Naive thymus-derived CD8-positive, alpha-beta T cell (primary cell): ENCODE data around the gene SEC22C. TPM values are rescaled to one million over a fixed set of nuclear protein-coding genes. Genes with fewer than 3 reads are reported as not detected.

Experiments used
- ATAC-seq, 2 donors: fragments of 150-1000 bp; cut with Tn5 transposase in 1 of 2; sonication (Bioruptor Pico), chemical (Tn5 transposase) in 1 of 2; 1 replicate in 1 of 2; 2 replicates in 1 of 2; pipeline ENCODE4 v1.10.0; 2021; ENCODE audit warnings: mild to moderate bottlenecking in 2 of 2, moderate library complexity in 2 of 2
- POLR2A ChIA-PET: fragments of 350-600 bp; sonication (Branson Sonifier 250); formaldehyde crosslinking; loops from one replicate; lab custom pipeline; 2021; ENCODE audit warnings: antibody characterized with exemption; lab: Charles Lee
- DNase-seq, 10 donors: peaks; one replicate each; pipeline versions ENCODE4 v3.0.0 to v3.0.0-alpha.2; 2020 to 2022
- H3K27ac Mint-ChIP-seq, 10 donors: one replicate each; pipeline ENCODE4 v1.8.0; 2020 to 2022; ENCODE audit warnings: mild to moderate bottlenecking in 10 of 10, mixed read lengths in 10 of 10, moderate library complexity in 4 of 10, inconsistent platforms in 1 of 10
- H3K27me3 Mint-ChIP-seq, 5 donors: one replicate each; pipeline ENCODE4 v1.8.0; 2021 to 2022; ENCODE audit warnings: mixed read lengths in 5 of 5
- H3K36me3 Mint-ChIP-seq, 3 donors: one replicate each; pipeline ENCODE4 v1.8.0; 2020 to 2022; ENCODE audit warnings: mixed read lengths in 3 of 3, mild to moderate bottlenecking in 2 of 3, inconsistent platforms in 1 of 3
- H3K4me1 Mint-ChIP-seq, 4 donors: one replicate each; pipeline ENCODE4 v1.8.0; 2021 to 2022; ENCODE audit warnings: mixed read lengths in 4 of 4
- H3K4me3 Mint-ChIP-seq, 10 donors: one replicate each; pipeline ENCODE4 v1.8.0; 2020 to 2022; ENCODE audit warnings: mild to moderate bottlenecking in 10 of 10, mixed read lengths in 10 of 10, moderate library complexity in 6 of 10, inconsistent platforms in 1 of 10
- H3K9me3 Mint-ChIP-seq, 9 donors: one replicate each; pipeline ENCODE4 v1.8.0; 2020 to 2022; ENCODE audit warnings: mixed read lengths in 9 of 9, mild to moderate bottlenecking in 3 of 9, inconsistent platforms in 1 of 9, moderate library complexity in 1 of 9
- polyA plus RNA-seq, 3 donors: library from polyadenylated mRNA; unstranded; fragments of 300-500 nt; fragmentation: Illumina TruSeq; gene quantifications; one replicate each; pipeline ENCODE4 v1.2.3, GENCODE V29; 2021
- total RNA-seq, 8 experiments: library from RNA in 2 of 8; stranded (reverse) in 2 of 8; gene quantifications; one replicate each; pipeline ENCODE4 v1.2.3 and lab custom pipeline; 2021 to 2026

The SEC22C gene
- total and polyA plus RNA-seq, 5 experiments from 2014 or later: 33.9 to 47.6 (median 39.3) TPM

GRCh38 chr3:42532229-42532628, 49.5 kb downstream of the SEC22C start:
- Mint-ChIP-seq H3K4me3 (peak overlapping the region in 8 of 10 donors; percentile 24 to 71 (median 56)), H3K9me3 (no peaks in the 10 kb centered on the region), H3K4me1 (peaks cover 43 to 88% (median 84%) of the 10 kb centered on the region in 4 donors), H3K27ac (peak overlapping the region; percentile 13 to 97 (median 86)), H3K27me3 (no peaks in the 10 kb centered on the region), H3K36me3 (peaks cover 0 to 40% (median 25%) of the 10 kb centered on the region in 3 donors)
- no peak for DNase-seq
- POLR2A ChIA-PET: interaction anchor here (0.6 to 9.5 kb wide), 2 partner anchors 29 to 70 kb away, joined by 3 to 89 read pairs; partner anchors contain the start of gene VIPR1
- no peak for ATAC-seq

DNA sequence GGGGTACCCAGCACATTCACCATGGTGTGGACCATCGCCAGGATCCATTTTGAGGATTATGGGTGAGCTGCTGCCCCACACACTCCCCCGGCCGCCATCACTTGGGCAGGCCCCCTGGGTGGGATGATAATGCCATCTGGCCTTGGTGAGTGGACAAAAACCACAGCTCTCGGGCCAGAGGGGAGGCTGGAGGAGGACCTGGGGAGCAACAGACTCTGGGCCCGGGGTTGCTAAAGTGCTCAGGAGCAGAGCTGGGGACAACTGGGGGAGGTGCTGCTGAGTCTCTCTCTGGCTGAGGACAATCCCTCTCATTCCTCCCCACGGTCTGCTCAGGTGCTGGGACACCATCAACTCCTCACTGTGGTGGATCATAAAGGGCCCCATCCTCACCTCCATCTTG, 50.3 kb downstream of the SEC22C start:
- H3K27me3 Mint-ChIP-seq: no peaks in the 10 kb centered on the region
- H3K27ac Mint-ChIP-seq: peak overlapping the region; percentile 11 to 97 (median 78)
- H3K36me3 Mint-ChIP-seq: peaks cover 0 to 40% (median 25%) of the 10 kb centered on the region in 3 donors
- no peaks in the 10 kb centered on the region for H3K9me3 Mint-ChIP-seq
- peaks cover 50 to 89% (median 85%) of the 10 kb centered on the region in 4 donors for H3K4me1 Mint-ChIP-seq
- POLR2A ChIA-PET: interaction anchor here (9.5 kb wide), 1 partner anchor 28 kb away, joined by 89 read pairs; the partner anchor contains the start of gene VIPR1
- peak in 1 of 10 donors; percentile 8 for DNase-seq
- ATAC-seq: no peak
- peak overlapping the region in 6 of 10 donors; percentile 26 to 79 (median 54) for H3K4me3 Mint-ChIP-seq

- POLR2A ChIA-PET: interaction anchor here (0.5 to 9.5 kb wide), 3 partner anchors 27 to 370 kb away, joined by 3 to 89 read pairs (median 4); partner anchors contain the start of gene VIPR1
- H3K9me3 Mint-ChIP-seq: no peaks in the 10 kb centered on the region
- DNase-seq: no peak
- no peaks in the 10 kb centered on the region for H3K27me3 Mint-ChIP-seq
- H3K4me1 Mint-ChIP-seq: peaks cover 51 to 100% (median 90%) of the 10 kb centered on the region in 4 donors
- no peak for ATAC-seq
- peaks cover 0 to 40% (median 25%) of the 10 kb centered on the region in 3 donors for H3K36me3 Mint-ChIP-seq
- H3K27ac Mint-ChIP-seq: peak overlapping the region; percentile 79 to 97 (median 90)
- H3K4me3 Mint-ChIP-seq: peak overlapping the region; percentile 41 to 82 (median 63)
These were observed 51.7 kb downstream of the SEC22C start for GRCh38 chr3:42530073-42530472.

DNA sequence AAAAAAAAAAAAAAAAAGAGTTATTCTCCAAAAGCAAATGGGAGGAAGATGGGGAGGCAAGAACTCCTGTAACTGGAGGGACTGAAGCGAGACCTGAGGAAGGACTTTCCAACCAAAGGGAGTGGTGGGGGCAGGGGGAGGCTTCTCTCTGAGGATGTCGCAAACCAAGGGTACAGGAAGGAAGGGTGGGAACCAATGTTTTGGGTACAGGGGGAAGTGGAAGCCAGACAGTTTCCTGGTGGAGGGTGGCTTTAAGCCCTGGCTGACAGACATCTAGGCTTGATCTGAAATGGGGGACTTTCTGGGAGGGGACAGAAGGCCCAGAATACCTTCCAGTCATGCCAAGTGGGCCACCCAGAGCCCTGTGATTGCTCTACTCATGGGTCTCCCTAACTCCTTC, 52.3 kb downstream of the SEC22C start:
- H3K36me3 Mint-ChIP-seq: peaks cover 0 to 37% (median 25%) of the 10 kb centered on the region in 3 donors
- ATAC-seq: peak; percentile 41 to 61

GRCh38 chr3:42527368-42527917, 54.3 kb downstream of the SEC22C start:
- no peak for DNase-seq
- POLR2A ChIA-PET: interaction anchor here (1.0 to 3.8 kb wide), 7 partner anchors 8 to 25 kb away, joined by 3 to 40 read pairs (median 8); partner anchors contain the start of gene VIPR1
- Mint-ChIP-seq H3K36me3 (peaks cover 0 to 45% (median 28%) of the 10 kb centered on the region in 3 donors), H3K4me1 (peaks cover 44 to 87% (median 76%) of the 10 kb centered on the region in 4 donors), H3K4me3 (peak overlapping the region in 7 of 10 donors; percentile 59 to 87 (median 77)), H3K27me3 (no peaks in the 10 kb centered on the region), H3K9me3 (no peaks in the 10 kb centered on the region), H3K27ac (peak overlapping the region; percentile 79 to 98 (median 95))
- ATAC-seq: no peak

More for the DNA sequence above, 52.3 kb downstream of the SEC22C start:
- no peaks in the 10 kb centered on the region for H3K9me3 Mint-ChIP-seq
- peak overlapping the region; percentile 79 to 97 (median 90) for H3K27ac Mint-ChIP-seq
- H3K4me1 Mint-ChIP-seq: peaks cover 49 to 100% (median 91%) of the 10 kb centered on the region in 4 donors
- DNase-seq: peak in 4 of 10 donors; percentile 26 to 43 (median 31)
- POLR2A ChIA-PET: interaction anchor here (0.7 to 3.8 kb wide), 2 partner anchors 24 to 27 kb away, joined by 4 to 40 read pairs; partner anchors contain the start of gene VIPR1
- H3K4me3 Mint-ChIP-seq: peak overlapping the region; percentile 41 to 82 (median 63)
- H3K27me3 Mint-ChIP-seq: no peaks in the 10 kb centered on the region

DNA sequence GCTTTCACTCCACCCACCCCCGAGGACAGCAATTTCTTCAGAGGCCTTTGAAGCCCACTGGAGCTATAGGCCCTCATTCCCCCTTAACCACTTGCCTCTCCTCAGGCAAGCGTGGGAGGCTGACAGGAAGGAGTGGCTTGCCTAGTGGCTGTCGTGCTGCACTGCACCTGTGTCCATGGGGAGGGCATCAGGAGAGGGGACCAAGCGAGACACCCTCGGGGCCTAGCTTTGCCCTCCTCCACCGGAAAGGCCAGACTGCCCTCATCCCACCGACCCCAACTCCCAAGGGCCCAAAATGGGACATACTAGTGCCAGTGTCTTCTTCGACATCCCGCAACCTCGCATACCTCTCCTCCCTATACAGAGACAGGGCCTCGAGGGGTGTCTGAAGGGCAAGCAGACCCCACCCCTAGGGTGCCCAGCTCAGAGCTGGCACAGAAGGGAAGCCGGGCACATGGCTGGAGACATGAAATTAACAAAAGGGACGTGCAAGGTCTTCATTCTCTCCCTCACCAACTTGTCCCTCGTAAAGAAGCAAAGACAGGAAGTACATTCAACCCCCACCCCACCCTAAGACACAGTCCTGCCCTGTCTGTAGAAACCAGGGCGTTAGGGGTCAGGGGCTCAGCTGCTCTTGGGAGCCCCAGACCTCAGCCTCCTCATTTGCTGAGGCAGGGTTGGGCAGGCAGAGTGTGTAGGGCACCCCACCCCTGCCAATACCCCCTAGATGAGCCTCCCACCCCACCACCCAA, 55.0 kb downstream of the SEC22C start:
- Mint-ChIP-seq H3K27me3 (no peaks in the 10 kb centered on the region), H3K4me3 (peak overlapping the region in 9 of 10 donors; percentile 11 to 87 (median 74)), H3K36me3 (peaks cover 0 to 43% (median 23%) of the 10 kb centered on the region in 3 donors), H3K4me1 (peaks cover 38 to 81% (median 70%) of the 10 kb centered on the region in 4 donors), H3K9me3 (no peaks in the 10 kb centered on the region), H3K27ac (peak overlapping the region; percentile 79 to 98 (median 95))
- DNase-seq: peak in 9 of 10 donors; percentile 29 to 70 (median 52)
- peak; percentile 88 to 89 for ATAC-seq
- POLR2A ChIA-PET: interaction anchor here (0.8 to 3.8 kb wide), 8 partner anchors 9 to 25 kb away, joined by 3 to 40 read pairs (median 6); partner anchors contain the start of gene VIPR1

DNA sequence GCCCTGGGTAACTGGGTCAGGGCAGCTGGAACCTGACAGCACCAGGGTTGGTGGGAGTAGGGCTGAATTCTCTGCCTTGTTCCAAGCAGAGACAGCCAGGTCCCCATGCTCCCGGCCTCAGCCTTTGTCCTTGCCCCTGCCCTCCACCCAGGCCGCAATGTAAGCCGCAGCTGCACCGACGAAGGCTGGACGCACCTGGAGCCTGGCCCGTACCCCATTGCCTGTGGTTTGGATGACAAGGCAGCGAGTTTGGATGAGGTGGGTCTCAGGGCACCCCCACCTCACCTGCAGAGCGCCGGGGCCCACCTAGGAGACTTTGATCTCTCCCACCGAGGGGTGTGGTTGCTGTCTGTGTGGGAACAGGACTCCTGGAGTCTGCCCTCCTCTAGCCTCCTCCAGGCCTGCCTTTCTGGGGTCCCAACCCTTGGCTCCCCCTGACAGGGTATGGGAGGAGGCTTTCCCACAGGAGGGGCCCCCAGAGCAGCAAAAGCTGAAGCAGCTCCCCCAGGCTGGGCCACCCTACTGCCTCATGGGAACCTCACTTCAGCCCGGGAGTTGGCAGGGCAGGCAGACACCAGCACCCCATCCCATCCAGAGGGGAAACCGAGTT, 55.9 kb downstream of the SEC22C start:
- no peak for DNase-seq
- H3K4me1 Mint-ChIP-seq: peaks cover 32 to 77% (median 66%) of the 10 kb centered on the region in 4 donors
- POLR2A ChIA-PET: interaction anchor here (0.8 to 3.8 kb wide), 5 partner anchors 11 to 24 kb away, joined by 3 to 40 read pairs (median 8); partner anchors contain the start of gene VIPR1
- H3K36me3 Mint-ChIP-seq: peaks cover 6 to 40% (median 22%) of the 10 kb centered on the region in 3 donors
- H3K27me3 Mint-ChIP-seq: no peaks in the 10 kb centered on the region
- peak overlapping the region in 5 of 10 donors; percentile 74 to 87 (median 80) for H3K4me3 Mint-ChIP-seq
- peak overlapping the region; percentile 79 to 98 (median 95) for H3K27ac Mint-ChIP-seq
- ATAC-seq: no peak
- no peaks in the 10 kb centered on the region for H3K9me3 Mint-ChIP-seq

DNA sequence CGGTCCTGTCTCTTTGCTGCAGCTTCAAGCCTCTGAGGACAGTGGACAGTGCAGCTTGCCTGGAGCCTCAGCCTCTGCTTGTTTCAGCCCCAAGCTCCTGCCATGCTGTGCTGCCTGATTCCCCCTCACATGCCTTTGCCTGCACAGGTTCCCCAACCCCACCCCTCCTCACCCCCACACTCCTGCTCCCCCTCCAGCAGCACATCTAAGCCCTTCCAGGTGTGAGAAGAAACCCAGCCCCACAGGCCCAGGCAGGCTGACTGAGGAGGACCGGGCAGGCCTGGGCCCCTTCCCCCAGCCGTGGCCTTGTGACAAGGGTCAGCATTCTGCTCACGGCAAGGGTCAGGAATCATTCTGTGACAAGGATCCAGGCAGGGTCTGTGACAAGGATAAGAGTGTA, 56.6 kb downstream of the SEC22C start:
- no peaks in the 10 kb centered on the region for H3K9me3 Mint-ChIP-seq

GRCh38 chr3:42524751-42525150, 57.0 kb downstream of the SEC22C start:
- H3K27me3 Mint-ChIP-seq: no peaks in the 10 kb centered on the region
- H3K36me3 Mint-ChIP-seq: peaks cover 6 to 42% (median 22%) of the 10 kb centered on the region in 3 donors
- peak overlapping the region; percentile 58 to 98 (median 94) for H3K27ac Mint-ChIP-seq
- peak overlapping the region in 1 of 10 donors; percentile 7 for H3K4me3 Mint-ChIP-seq
- H3K4me1 Mint-ChIP-seq: peaks cover 29 to 77% (median 66%) of the 10 kb centered on the region in 4 donors
- no peak for DNase-seq
- no peaks in the 10 kb centered on the region for H3K9me3 Mint-ChIP-seq
- POLR2A ChIA-PET: interaction anchor here (1.2 kb wide), 1 partner anchor 9 kb away, joined by 3 read pairs; no protein-coding TSS in a partner anchor
- no peak for ATAC-seq

More for the DNA sequence above, 56.6 kb downstream of the SEC22C start:
- peak overlapping the region in 3 of 10 donors; percentile 18 to 24 (median 19) for H3K4me3 Mint-ChIP-seq
- peaks cover 6 to 42% (median 22%) of the 10 kb centered on the region in 3 donors for H3K36me3 Mint-ChIP-seq
- DNase-seq (no peak), ATAC-seq (no peak)
- no peaks in the 10 kb centered on the region for H3K27me3 Mint-ChIP-seq
- POLR2A ChIA-PET: interaction anchor here (1.2 kb wide), 1 partner anchor 10 kb away, joined by 3 read pairs; no protein-coding TSS in a partner anchor
- peaks cover 30 to 77% (median 66%) of the 10 kb centered on the region in 4 donors for H3K4me1 Mint-ChIP-seq
- peak overlapping the region; percentile 58 to 98 (median 94) for H3K27ac Mint-ChIP-seq

- POLR2A ChIA-PET: interaction anchor here (0.7 to 1.3 kb wide), 2 partner anchors 14 to 19 kb away, joined by 3 to 5 read pairs; partner anchors contain the start of gene VIPR1
- peaks cover 19 to 57% (median 42%) of the 10 kb centered on the region in 4 donors for H3K4me1 Mint-ChIP-seq
- no peak for ATAC-seq
- no peaks in the 10 kb centered on the region for H3K27me3 Mint-ChIP-seq
- peaks cover 6 to 45% (median 21%) of the 10 kb centered on the region in 3 donors for H3K36me3 Mint-ChIP-seq
- H3K9me3 Mint-ChIP-seq: no peaks in the 10 kb centered on the region
- H3K27ac Mint-ChIP-seq: peak overlapping the region; percentile 79 to 95 (median 90)
- peak overlapping the region in 3 of 10 donors; percentile 3 to 33 (median 31) for H3K4me3 Mint-ChIP-seq
- DNase-seq: no peak
These were observed 60.9 kb downstream of the SEC22C start for GRCh38 chr3:42520906-42521305.

GRCh38 chr3:42520336-42520735, 61.4 kb downstream of the SEC22C start:
- DNase-seq: no peak
- Mint-ChIP-seq H3K27me3 (no peaks in the 10 kb centered on the region), H3K9me3 (no peaks in the 10 kb centered on the region), H3K4me1 (peaks cover 23 to 55% (median 41%) of the 10 kb centered on the region in 4 donors), H3K4me3 (peak overlapping the region in 7 of 10 donors; percentile 14 to 63 (median 53)), H3K27ac (peak overlapping the region; percentile 79 to 95 (median 90)), H3K36me3 (peaks cover 6 to 49% (median 21%) of the 10 kb centered on the region in 3 donors)
- POLR2A ChIA-PET: interaction anchor here (1.1 to 1.3 kb wide), 2 partner anchors 12 to 15 kb away, joined by 3 to 5 read pairs; no protein-coding TSS in a partner anchor
- ATAC-seq: no peak
